Activated CD8-positive, alpha-beta T cell treated with anti-CD3 and anti-CD28 coated beads for 36 hours (primary cell): ENCODE results near the gene LIN28B. TPM values are rescaled to one million over a fixed set of nuclear protein-coding genes. Genes with fewer than 3 reads are reported as not detected.
A peak's percentile ranks its signal among the peaks of the same experiment; 100 is the strongest.

Source experiments
- ATAC-seq: fragments of 200-7000 bp; cut with Tn5 transposase; one replicate; pipeline ENCODE4 v1.10.0; 2021; ENCODE audit warnings: mild to moderate bottlenecking, moderate library complexity
- CTCF ChIA-PET: fragments of 350-600 bp; sonication (Branson Sonifier 250); formaldehyde crosslinking; loops from one replicate; lab custom pipeline; 2021; ENCODE audit warnings: antibody characterized with exemption; lab: Charles Lee
- POLR2A ChIA-PET: fragments of 350-600 bp; sonication (Branson Sonifier 250); formaldehyde crosslinking; loops from one replicate; lab custom pipeline; 2021; ENCODE audit warnings: antibody characterized with exemption; lab: Charles Lee
- DNase-seq: peaks from one replicate; pipeline ENCODE4 v3.0.0-alpha.2; 2020
- H3K27ac Mint-ChIP-seq: one replicate; pipeline ENCODE4 v1.8.0; 2021; ENCODE audit warnings: mild to moderate bottlenecking, mixed read lengths
- H3K27me3 Mint-ChIP-seq: one replicate; pipeline ENCODE4 v1.8.0; 2021; ENCODE audit warnings: mixed read lengths
- H3K36me3 Mint-ChIP-seq: one replicate; pipeline ENCODE4 v1.8.0; 2021; ENCODE audit warnings: low read depth, mixed read lengths
- H3K4me1 Mint-ChIP-seq: one replicate; pipeline ENCODE4 v1.8.0; 2021; ENCODE audit warnings: low read depth, mixed read lengths
- H3K4me3 Mint-ChIP-seq: one replicate; pipeline ENCODE4 v1.8.0; 2021; ENCODE audit warnings: mild to moderate bottlenecking, moderate library complexity, mixed read lengths
- H3K9me3 Mint-ChIP-seq: one replicate; pipeline ENCODE4 v1.8.0; 2021; ENCODE audit warnings: mixed read lengths
- intact Hi-C: fragments of 100-400 bp; cut with micrococcal nuclease; formaldehyde crosslinking; loops from one replicate; pipeline ENCODE4 v1.10.0; 2022
- total RNA-seq, 2 experiments: library from RNA; stranded (reverse); gene quantifications; one replicate each; pipeline ENCODE4 v1.2.3, GENCODE V29; 2021
- TF ChIP-seq, protein P1 (sequence below): fragments of 200-600 bp; IDR thresholded peaks from one replicate; pipeline ENCODE4 v1.8.0; 2022; ENCODE audit warnings: antibody characterized with exemption, mild to moderate bottlenecking

Gene LIN28B
- total RNA-seq, 2 experiments from 2014 or later = not detected

DNA sequence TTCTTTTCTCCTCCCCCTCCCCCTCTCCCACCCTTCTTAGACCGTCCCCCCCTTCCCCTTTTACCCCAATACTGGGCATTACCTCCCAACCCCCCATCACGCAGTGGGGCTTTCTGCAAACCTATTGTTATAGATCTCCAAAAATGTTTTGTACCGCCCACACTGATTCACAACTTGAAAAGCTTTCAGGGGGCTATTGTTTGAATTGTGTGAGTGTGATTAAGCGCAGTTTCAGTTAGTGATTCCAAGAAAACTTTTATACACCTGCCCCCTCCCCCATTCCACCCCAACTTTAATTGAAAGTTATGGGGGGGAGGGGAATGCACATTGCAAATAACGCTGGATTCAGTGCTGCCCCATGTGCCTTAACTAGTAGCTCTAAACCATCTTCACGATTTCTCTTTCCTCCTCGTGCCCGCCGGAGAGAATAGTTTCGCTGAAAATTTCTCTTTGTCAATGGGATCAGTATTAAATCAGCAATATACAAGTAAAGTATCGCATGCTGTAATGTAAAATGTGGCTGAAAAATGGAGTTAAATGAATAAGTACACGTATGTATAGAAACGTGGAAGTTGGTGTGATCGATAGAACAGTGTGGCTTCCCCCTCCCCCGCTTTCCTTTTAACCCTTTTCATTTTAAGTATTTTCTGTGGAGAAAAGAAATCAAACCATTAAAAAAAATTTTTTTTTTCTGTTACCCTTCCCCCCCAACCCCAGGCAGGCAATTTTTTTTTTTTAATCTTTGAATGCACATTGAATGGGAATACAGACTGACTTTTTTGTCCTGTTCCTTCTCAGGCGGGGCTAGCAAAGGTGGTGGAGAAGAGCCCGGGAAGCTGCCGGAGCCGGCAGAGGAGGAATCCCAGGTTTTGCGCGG is 632 bp downstream of the LIN28B start:
- TF ChIP-seq, protein P1, sequence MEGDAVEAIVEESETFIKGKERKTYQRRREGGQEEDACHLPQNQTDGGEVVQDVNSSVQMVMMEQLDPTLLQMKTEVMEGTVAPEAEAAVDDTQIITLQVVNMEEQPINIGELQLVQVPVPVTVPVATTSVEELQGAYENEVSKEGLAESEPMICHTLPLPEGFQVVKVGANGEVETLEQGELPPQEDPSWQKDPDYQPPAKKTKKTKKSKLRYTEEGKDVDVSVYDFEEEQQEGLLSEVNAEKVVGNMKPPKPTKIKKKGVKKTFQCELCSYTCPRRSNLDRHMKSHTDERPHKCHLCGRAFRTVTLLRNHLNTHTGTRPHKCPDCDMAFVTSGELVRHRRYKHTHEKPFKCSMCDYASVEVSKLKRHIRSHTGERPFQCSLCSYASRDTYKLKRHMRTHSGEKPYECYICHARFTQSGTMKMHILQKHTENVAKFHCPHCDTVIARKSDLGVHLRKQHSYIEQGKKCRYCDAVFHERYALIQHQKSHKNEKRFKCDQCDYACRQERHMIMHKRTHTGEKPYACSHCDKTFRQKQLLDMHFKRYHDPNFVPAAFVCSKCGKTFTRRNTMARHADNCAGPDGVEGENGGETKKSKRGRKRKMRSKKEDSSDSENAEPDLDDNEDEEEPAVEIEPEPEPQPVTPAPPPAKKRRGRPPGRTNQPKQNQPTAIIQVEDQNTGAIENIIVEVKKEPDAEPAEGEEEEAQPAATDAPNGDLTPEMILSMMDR = no peak
- no peak overlapping the region for H3K27ac Mint-ChIP-seq
- peaks cover 14% of the 10 kb centered on the region for H3K4me1 Mint-ChIP-seq
- intact Hi-C loops = loop anchor here (10.0 kb wide), 1 partner anchor 117 kb away; no protein-coding TSS in a partner anchor
- ChIA-PET CTCF (interaction anchor here (0.5 kb wide), 1 partner anchor 18 kb away, joined by 3 read pairs; no protein-coding TSS in a partner anchor), POLR2A (no interaction called here)
- DNase-seq = peak; percentile 14
- H3K27me3 Mint-ChIP-seq = peaks cover 59% of the 10 kb centered on the region
- H3K4me3 Mint-ChIP-seq = peak overlapping the region; percentile 38
- peaks cover 7% of the 10 kb centered on the region for H3K9me3 Mint-ChIP-seq
- H3K36me3 Mint-ChIP-seq = peaks cover 6% of the 10 kb centered on the region
- ATAC-seq = peak; percentile 34

DNA sequence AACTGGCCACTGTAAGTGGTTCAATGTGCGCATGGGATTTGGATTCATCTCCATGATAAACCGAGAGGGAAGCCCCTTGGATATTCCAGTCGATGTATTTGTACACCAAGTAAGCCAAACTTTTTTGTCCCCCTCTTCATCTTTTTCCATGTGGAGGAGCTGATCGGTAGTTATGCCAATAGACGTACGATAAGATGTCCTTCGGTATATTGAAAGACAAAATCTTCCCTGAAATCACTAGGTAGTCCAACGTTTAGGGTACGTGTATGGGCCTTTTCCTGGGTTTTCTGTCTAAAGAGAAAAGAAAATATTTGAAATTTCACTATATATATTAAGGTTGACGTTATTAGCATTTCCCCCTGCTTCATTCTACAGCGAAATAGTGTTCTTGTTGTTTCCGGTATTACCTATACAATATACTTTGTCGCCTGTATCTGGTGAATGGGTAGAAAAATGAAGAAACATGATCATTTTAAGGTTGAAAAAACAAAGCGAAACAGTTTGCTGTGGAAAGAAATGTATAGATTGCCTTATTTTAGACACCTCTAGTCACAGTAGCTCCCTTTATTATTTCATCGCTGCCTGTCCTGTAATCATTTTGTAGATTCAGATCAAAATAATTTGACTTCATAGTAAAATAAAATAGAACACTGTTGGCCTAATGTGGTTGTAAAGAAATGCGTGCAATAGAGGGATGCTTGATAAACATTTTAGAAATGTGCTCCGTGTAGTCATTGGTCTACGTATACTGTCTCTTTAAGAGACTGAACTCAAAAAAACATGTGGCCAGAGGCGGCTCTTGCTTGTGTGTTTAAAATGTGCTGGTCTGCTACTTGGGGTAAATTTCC is 1.5 kb downstream of the LIN28B start:
- CTCF ChIA-PET = no interaction called here
- TF ChIP-seq, protein P1 = no peak
- H3K9me3 Mint-ChIP-seq = peaks cover 4% of the 10 kb centered on the region
- peaks cover 13% of the 10 kb centered on the region for H3K4me1 Mint-ChIP-seq
- peaks cover 52% of the 10 kb centered on the region for H3K27me3 Mint-ChIP-seq
- no peak overlapping the region for H3K27ac Mint-ChIP-seq
- ATAC-seq (no peak), DNase-seq (no peak)
- intact Hi-C loops = loop anchor here (10.0 kb wide), 1 partner anchor 116 kb away; no protein-coding TSS in a partner anchor
- H3K4me3 Mint-ChIP-seq = peak overlapping the region; percentile 12
- POLR2A ChIA-PET = no interaction called here
- peaks cover 3% of the 10 kb centered on the region for H3K36me3 Mint-ChIP-seq

DNA sequence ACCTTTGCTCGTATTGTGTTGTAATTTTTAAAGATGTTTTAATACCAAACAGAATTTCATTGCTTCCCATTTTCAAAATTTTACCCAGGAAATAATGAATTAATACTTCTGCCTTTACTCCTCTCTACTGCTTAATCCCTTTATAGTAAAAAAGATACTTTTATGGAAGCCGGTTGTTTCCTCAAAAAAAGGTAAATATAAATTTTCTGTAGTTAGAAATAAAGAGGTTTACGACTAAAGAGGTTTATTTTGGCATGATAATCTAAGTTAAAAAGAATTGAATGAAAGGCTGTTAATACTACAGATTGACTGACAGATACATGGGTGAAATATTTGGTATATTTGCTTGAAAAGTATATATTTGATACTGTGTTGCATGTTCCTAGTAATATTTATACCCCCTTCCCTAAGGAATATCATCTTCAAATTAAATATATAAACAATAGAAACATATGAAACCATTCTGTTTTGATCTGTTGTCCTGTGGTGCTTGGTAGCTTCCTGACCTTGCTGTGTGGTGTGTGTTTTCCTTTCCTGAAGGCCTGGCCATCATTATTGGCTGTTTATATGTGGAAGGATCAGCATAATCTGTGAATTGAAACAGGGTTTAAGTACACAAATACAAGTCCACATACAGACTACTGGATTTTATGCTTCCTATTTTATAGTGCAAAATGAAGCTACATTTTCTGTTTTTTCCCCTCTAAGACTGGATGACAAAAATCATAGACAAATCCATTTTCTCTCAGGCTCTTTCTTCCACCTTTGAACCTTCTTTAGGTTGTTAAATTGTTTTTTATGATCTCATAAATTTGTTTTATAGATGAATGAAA is 2.3 kb downstream of the LIN28B start:
- H3K27ac Mint-ChIP-seq = no peak overlapping the region
- CTCF ChIA-PET = no interaction called here
- intact Hi-C loops = loop anchor here (10.0 kb wide), 1 partner anchor 116 kb away; no protein-coding TSS in a partner anchor
- H3K27me3 Mint-ChIP-seq = peaks cover 46% of the 10 kb centered on the region
- POLR2A ChIA-PET = no interaction called here
- H3K9me3 Mint-ChIP-seq = peaks cover 2% of the 10 kb centered on the region
- no peak for ATAC-seq
- peaks cover 2% of the 10 kb centered on the region for H3K36me3 Mint-ChIP-seq
- TF ChIP-seq, protein P1 = no peak
- DNase-seq = no peak
- H3K4me1 Mint-ChIP-seq = peaks cover 12% of the 10 kb centered on the region
- H3K4me3 Mint-ChIP-seq = no peak overlapping the region

- Mint-ChIP-seq H3K36me3 (no peaks in the 10 kb centered on the region), H3K4me3 (no peak overlapping the region), H3K27ac (no peak overlapping the region), H3K27me3 (peaks cover under 1% of the 10 kb centered on the region), H3K4me1 (no peaks in the 10 kb centered on the region), H3K9me3 (no peaks in the 10 kb centered on the region)
- ChIA-PET POLR2A (no interaction called here), CTCF (interaction anchor here (1.1 to 1.2 kb wide), 2 partner anchors 71 to 434 kb away, joined by 3 read pairs; partner anchors contain the start of gene PREP)
- DNase-seq (no peak), ATAC-seq (no peak)
- TF ChIP-seq, protein P1 = no peak
- intact Hi-C loops = no loop called here
Measured at GRCh38 chr6:104969108-104969507, 12.2 kb downstream of the LIN28B start.
